NCI-H2107 (cell line): ENCODE data around the gene NOTCH2NLA.
"Not testable (repeated sequence)": the region's sequence is repeated elsewhere in the genome, so short reads cannot be mapped to it uniquely, and the experiment has no call there.

Experiments used
- DNase-seq: peaks from one replicate; lab custom pipeline; 2025; lab: John Stamatoyannopoulos, UW

Gene NOTCH2NLA

GRCh38 chr1:146167273-146167672 lies 61.5 kb downstream of the NOTCH2NLA start:
- DNase-seq = not testable (repeated sequence)

GRCh38 chr1:146144465-146144864 lies 84.4 kb downstream of the NOTCH2NLA start, which contains the start of gene NBPF10:
TSS of gene NBPF10 (minus strand) at chr1:146144804. CDS start at chr1:146144769, 35 bp downstream.
- not testable (repeated sequence) for DNase-seq
